NCI-H748 treated with DMSO at 0.1 percent for 48 hours (cell line): ENCODE results near the gene DMXL2.
"Not testable (repeated sequence)": the region's sequence is repeated elsewhere in the genome, so short reads cannot be mapped to it uniquely, and the experiment has no call there.

Source experiments
- DNase-seq: peaks from one replicate; lab custom pipeline; 2025; lab: John Stamatoyannopoulos, UW

The DMXL2 gene

DNA sequence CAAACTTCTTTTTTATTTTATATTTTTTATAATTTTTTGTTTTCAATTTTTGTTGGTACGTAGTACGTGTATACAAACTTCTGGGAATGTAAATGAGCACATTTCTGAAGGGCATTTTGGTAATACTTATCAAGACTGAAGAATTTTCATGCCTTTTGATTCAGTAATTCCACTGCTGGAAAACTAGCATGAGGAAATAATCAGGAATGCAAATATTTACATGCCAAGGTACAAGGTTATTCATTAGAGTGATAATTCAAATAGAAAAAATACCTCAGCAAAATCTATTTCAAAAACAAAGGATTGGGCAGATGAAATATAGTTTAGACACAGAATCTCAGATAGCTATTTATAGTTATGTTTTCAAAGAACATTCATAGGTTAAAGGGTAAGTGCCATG lies 128.7 kb downstream of the DMXL2 start:
- no peak for DNase-seq

- DNase-seq = no peak
Observed at GRCh38 chr15:51492528-51492927, 130.0 kb downstream of the DMXL2 start.

- DNase-seq = no peak
Observed at GRCh38 chr15:51491941-51492340, 130.6 kb downstream of the DMXL2 start.

DNA sequence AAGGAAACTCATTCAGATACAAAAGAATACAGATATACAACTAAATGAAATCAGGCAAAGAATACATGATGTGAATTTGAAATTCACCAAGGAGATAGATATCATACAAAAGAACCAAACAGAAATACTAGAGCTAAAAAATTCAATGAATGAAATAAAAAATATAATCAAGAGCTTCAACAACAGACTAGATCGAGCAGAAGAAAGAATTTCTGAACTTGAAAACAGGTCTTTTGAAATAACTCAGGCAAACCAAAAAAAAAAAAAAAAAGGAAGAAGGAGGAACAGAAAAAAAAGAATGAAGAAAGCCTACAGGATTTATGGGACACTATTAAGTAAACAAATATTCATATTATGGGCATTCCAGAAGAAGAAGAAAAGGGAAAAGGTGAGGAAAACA lies 137.8 kb downstream of the DMXL2 start:
- DNase-seq = peak; percentile 0

- no peak for DNase-seq
Observed at GRCh38 chr15:51483985-51484384, 138.6 kb downstream of the DMXL2 start.

DNA sequence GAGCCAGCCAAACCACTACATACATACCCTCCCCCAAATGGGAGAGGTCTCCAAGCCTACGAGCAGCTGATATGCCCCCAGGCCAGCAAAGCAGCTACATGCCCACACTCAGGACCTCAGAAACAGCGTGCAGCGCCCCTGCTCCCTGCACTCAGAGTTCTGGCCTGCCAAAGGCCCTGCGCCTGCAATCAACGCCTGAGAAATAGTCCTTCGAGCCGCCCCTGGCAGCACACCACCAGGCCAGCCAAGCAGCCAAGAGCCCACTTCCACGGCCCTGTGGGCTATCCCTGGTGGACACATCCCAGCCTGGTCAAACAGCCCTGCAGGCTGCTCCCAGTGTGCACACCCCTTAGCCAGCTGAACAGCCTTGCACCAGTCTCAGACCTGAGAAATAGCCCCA lies 139.1 kb downstream of the DMXL2 start:
- no peak for DNase-seq

- DNase-seq = no peak
Observed at GRCh38 chr15:51475736-51476135, 146.8 kb downstream of the DMXL2 start.

DNA sequence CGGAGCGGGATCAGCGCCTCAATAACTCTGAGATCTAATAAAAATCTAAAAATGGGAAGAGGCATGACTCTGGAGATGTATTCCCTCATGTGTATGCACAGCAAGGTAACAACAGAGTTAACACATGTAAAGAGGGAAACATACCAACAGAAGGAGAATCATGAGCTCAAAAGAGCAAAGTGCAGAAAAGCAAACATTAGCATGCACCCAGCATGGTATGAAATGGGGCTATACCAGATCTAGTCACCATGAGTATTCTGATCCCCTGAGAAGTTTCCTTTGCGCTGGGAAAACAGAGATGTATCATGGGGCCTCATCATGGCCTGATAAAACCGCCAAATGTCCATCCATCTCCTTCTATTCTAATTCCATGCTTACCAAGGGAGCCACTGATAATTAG lies 152.1 kb downstream of the DMXL2 start:
- no peak for DNase-seq

DNA sequence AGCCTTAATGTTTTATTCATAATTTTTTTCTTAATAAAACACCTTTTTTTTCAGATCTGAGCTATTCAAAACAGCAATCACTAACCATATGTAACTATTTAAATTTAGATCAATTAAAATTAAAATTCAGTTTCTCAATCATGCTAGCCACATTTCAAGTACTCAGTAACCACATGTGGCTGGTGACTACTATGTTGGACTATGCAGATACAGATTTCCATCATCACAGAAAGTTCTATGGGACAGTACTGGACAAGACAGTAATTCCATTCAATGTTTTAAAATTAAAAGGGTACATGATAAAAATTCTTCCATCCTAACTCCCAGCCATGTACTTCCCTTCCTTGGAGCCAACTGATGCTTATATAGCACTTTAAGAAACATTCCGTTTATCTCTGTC lies 161.8 kb downstream of the DMXL2 start:
- DNase-seq = no peak

DNA sequence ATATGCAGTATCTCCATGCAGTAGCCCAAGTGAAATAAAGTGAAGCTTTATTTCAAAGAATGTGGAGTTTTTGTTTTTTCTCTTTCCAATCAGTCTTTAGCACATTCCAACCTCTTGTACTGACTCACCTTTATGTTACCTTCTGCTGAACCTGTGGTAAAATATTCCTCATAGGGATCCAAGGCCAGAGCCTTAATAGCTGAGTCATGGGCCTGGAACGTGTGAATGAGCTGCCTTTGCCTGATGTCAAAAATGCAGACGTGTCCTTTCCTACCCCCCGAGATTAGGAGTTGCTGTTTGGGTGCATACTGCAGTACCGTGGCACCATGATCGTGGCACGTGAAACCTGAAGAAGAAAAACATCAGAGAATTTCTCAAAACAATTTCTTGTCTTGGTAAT lies 172.6 kb downstream of the DMXL2 start:
- DNase-seq = no peak

DNA sequence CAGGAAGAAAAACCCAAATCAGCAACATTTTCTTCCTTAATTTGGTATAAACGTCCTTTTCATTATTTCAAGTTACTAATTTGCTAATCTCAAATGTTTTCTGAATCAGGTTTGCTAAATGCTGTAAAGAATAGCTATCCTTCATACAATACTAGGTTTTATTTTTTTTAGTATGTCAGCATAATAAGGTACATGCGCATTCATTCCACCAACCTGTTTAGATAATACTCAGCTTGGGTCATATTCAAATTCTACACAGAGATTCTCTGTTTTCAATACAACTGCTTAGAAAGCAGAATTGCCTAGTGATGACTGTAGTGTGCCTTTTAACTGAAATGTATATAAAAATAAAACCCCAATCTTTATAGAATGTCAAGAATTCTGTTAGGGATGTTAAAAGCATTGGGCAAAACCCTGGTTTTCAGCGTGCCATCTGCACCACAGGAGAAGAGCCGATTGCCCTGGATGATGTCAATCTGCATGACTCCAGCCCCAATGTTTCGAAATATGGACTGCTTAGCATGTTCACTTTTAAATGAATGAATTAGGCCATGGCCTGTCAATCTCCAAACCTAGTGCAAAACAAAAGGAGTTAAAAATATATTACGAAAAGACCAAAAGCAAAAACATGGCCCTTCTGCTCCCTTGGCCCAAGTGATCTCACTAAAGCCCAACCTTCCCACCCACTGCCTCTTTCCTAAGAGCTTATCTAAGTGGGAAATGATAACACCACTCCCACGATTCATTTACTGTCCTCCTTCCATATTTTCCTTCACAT lies 173.8 kb downstream of the DMXL2 start:
- no peak for DNase-seq

DNA sequence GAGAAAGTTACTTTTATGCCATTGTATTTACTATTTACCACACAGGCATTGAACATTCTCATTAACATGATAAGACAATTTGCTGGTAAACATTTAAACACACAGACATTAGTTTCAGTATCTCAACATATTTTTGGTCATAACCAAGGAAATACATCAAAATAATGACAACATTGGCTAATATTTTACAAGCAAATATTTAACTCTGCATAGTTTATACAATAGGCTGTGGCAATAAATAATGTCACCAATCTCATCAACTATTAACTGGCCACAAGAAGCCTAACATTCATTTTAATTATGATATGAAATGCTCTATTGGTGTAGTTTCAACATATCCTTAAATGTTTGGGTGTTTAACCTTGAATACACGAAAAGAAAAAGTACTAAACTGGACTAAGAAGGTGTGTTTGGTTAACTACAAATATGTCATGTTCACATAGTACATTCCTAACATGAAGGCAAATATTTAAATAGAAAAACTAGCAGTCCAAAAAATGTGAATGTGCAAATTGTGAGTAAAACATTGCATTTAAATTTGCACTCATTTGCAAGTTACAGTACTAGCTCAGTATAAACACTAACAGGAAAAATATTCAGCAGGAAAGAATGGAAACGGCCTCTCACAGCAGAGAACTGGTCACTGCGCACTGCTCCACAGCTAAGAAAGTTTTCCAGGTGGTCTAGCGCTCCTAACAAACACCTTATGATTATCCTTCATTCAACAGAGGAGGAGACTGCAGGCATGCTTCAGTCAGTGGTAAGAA lies 174.5 kb downstream of the DMXL2 start:
- no peak for DNase-seq

- not testable (repeated sequence) for DNase-seq
Observed at GRCh38 chr15:51446029-51446744, 176.4 kb downstream of the DMXL2 start.

DNA sequence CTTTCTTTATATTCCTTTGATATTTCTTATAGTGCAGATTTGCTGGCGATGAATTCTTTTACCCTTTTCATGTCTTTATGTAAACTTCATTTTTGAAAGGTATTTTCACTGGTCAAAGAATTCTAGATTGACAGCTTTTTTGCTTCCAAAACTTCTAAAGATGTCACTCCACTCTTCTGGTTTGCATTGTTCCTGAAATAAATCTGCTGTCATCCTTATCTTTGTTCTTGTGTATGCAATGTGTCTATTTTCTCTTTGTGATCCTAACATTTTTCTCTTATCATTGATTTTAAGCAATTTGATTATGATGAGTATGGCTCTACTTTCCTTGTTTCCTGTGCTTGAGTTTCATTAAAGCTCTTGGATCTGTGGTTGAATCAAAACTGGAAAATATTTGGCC lies 177.8 kb downstream of the DMXL2 start:
- no peak for DNase-seq

DNA sequence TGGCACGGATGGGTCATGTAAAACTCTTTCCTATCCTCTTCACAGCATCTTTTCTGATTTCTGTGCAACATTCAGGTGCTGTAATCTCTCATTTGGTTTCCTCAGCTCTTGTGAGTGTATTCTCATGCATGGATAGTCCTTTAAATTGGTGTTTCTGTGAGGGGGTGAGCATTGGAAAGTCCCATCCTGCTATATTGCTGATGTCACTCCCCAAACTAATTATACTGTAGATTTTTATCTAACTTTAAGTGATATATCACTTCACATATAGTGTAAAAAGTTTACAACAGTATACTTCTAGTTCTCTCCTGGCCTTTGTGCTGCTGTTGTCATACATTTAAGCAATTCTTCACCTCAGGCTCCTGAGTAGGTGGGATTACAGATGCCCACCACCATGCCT lies 178.5 kb downstream of the DMXL2 start:
- DNase-seq = no peak

DNA sequence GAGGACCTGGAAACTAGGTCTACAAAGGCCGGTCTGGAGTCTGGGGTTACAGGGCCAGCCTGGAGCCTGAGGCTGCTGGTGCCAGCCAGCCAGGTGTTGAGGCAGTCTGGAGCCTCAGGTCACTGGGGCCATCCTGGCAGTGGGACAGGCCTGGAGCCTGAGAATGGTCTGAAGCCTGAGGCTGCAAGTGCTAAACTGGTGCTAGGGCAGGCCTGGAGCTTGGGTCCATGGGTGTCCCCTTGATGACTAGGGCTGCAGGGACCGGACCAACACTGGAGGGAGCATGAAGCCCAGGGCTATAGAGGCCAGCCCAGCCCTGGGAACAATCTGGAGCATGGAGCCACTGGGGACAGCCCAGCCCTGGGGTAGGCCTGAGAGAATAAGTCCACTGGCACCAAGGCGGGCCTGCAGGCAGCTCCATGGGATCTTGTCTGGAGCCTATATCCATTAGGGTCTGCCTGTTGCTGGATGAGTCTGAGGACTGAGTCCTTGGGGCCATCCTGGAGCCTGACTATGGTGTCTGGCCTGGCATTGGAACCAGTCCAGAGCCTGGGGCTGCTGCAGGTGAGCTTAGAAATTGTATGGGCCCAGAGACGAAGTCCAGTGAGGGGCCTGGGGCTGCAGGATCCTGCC lies 179.2 kb downstream of the DMXL2 start:
- no peak for DNase-seq

DNA sequence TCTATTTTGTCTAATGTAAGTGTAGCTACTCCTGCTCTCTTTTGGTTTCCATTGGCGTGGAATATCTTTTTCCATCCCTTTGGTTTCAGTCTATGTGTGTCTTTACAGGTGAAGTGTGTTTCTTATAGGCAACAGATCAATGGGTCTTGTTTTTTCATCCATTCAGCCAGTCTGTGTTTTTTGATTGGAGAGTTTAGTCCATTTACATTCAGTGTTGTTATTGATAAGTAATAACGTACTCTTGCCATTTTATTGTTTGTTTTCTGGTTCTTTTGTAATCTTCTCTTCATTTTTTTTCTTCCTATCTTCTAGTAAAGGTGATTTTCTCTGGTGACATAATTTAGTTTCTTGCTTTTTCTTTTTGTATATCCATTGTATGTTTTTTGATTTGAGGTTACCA lies 184.0 kb downstream of the DMXL2 start:
- no peak for DNase-seq

GRCh38 chr15:51425517-51426040 lies 197.0 kb downstream of the DMXL2 start:
- no peak for DNase-seq

DNA sequence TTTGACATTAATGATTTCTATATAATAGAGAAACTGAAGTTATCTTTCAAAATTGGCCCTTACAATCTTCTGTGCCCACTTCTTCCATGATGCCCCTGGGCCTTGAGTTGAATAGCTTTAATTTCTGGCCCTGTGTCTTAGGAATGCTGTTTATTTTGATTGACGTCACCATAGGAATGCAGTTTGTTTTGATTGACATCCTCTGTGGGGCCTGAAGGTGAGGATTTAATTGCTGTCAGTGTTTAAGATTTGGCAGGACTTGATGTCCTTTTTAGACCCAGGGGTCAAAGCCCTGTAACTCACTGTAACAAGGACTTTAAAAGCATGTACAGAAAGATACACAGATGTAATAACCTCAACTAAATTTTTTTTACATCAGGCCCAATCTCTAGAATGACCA lies 197.8 kb downstream of the DMXL2 start:
- DNase-seq = no peak

- DNase-seq = not testable (repeated sequence)
Observed at GRCh38 chr15:51423040-51423439, 199.5 kb downstream of the DMXL2 start.

GRCh38 chr15:51416129-51416528 lies 206.4 kb downstream of the DMXL2 start:
- DNase-seq = no peak

DNA sequence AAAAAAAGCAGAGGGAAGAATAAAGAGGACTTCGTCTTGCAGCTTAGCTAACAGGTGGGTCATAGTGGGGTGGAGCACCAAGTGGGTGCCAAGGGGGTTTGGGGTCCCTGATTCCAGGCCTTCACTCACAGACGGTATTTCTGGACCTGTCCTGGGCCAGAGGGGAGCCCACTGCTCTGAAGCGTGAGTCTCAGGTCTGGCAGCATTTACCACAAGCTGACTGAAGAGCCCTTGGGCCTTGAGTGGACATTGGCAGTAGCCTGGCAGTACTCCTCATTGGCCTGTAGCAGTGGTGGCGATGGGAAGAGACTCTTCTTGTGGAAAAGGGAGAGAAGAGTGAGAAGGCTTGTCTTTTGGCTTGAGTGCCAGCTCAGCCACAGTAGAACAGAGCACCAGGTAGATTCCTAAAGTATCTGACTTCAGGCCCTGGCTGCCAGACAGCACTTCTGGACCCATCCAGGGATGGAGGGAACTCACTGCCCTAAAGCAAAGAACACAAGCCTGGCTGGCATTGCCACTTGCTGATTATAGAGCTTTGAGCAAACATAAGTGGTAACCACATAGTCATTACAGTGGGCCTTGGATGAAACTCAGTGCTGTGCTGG lies 208.2 kb downstream of the DMXL2 start:
- DNase-seq = no peak
